Measurements from ENCODE around the gene GTF2H4.
"Not testable (repeated sequence)": the region's sequence is repeated elsewhere in the genome, so short reads cannot be mapped to it uniquely, and the experiment has no call there.

Gene GTF2H4

GRCh38 chr6:30922447-30922852 lies 14.4 kb downstream of the GTF2H4 start:
- H4K20me1 ChIP-seq (ENCODE audit: insufficient read depth): no peaks in the 10 kb centered on the region
- no peaks in the 10 kb centered on the region for H3K27me3 ChIP-seq (ENCODE audit: insufficient read depth, low read depth)
- H3K36me3 ChIP-seq (ENCODE audit: insufficient read depth): no peaks in the 10 kb centered on the region
- H3K27ac ChIP-seq: no peak overlapping the region
- no peak overlapping the region for H3K4me2 ChIP-seq
- no peaks in the 10 kb centered on the region for H3K79me2 ChIP-seq (ENCODE audit: insufficient read depth, low read depth)
- H3K4me1 ChIP-seq (ENCODE audit: low read depth, poor library complexity, severe bottlenecking): no peaks in the 10 kb centered on the region
- H2AFZ ChIP-seq (ENCODE audit: low read depth): no peak overlapping the region
- TF ChIP-seq CTCF (conservative IDR thresholded peaks at IDR 0.05; ENCODE audit: low read depth, low read length): no peak
- no peak overlapping the region for H3K9ac ChIP-seq
- no peak overlapping the region for H3K4me3 ChIP-seq (IDR thresholded peaks at IDR 0.05; ENCODE audit: insufficient read depth, low read depth, low read length)

GRCh38 chr6:30924040-30924627 lies 16.1 kb downstream of the GTF2H4 start:
- H3K36me3 ChIP-seq (ENCODE audit: insufficient read depth); H3K4me1 ChIP-seq (ENCODE audit: low read depth, poor library complexity, severe bottlenecking); H4K20me1 ChIP-seq (ENCODE audit: insufficient read depth); H3K9ac ChIP-seq; H3K27me3 ChIP-seq (ENCODE audit: insufficient read depth, low read depth); H3K4me2 ChIP-seq; H2AFZ ChIP-seq (ENCODE audit: low read depth); H3K79me2 ChIP-seq (ENCODE audit: insufficient read depth, low read depth); H3K4me3 ChIP-seq (IDR thresholded peaks at IDR 0.05; ENCODE audit: insufficient read depth, low read depth, low read length); H3K27ac ChIP-seq: not testable (repeated sequence)

GRCh38 chr6:30926644-30927043 lies 18.6 kb downstream of the GTF2H4 start:
- Histone ChIP-seq H3K4me2 (no peak overlapping the region), H3K4me3 (IDR thresholded peaks at IDR 0.05; ENCODE audit: insufficient read depth, low read depth, low read length) (no peak overlapping the region), H4K20me1 (ENCODE audit: insufficient read depth) (no peaks in the 10 kb centered on the region), H3K27me3 (ENCODE audit: insufficient read depth, low read depth) (no peaks in the 10 kb centered on the region), H3K27ac (no peak overlapping the region), H3K79me2 (ENCODE audit: insufficient read depth, low read depth) (no peaks in the 10 kb centered on the region), H3K4me1 (ENCODE audit: low read depth, poor library complexity, severe bottlenecking) (no peaks in the 10 kb centered on the region), H2AFZ (ENCODE audit: low read depth) (no peak overlapping the region), H3K36me3 (ENCODE audit: insufficient read depth) (no peaks in the 10 kb centered on the region), H3K9ac (no peak overlapping the region)
- no peak for TF ChIP-seq CTCF (conservative IDR thresholded peaks at IDR 0.05; ENCODE audit: low read depth, low read length)

- H3K4me3 ChIP-seq (IDR thresholded peaks at IDR 0.05; ENCODE audit: insufficient read depth, low read depth, low read length); H3K4me2 ChIP-seq; H3K4me1 ChIP-seq (ENCODE audit: low read depth, poor library complexity, severe bottlenecking); H3K79me2 ChIP-seq (ENCODE audit: insufficient read depth, low read depth); H3K9ac ChIP-seq; H3K27me3 ChIP-seq (ENCODE audit: insufficient read depth, low read depth); H2AFZ ChIP-seq (ENCODE audit: low read depth); H3K36me3 ChIP-seq (ENCODE audit: insufficient read depth); H4K20me1 ChIP-seq (ENCODE audit: insufficient read depth); H3K27ac ChIP-seq: not testable (repeated sequence)
These were observed 19.1 kb downstream of the GTF2H4 start for GRCh38 chr6:30927080-30927479.

GRCh38 chr6:30928677-30929076 lies 20.7 kb downstream of the GTF2H4 start:
- Histone ChIP-seq H3K27me3 (ENCODE audit: insufficient read depth, low read depth) (no peaks in the 10 kb centered on the region), H3K4me2 (no peak overlapping the region), H2AFZ (ENCODE audit: low read depth) (no peak overlapping the region), H3K27ac (no peak overlapping the region), H3K36me3 (ENCODE audit: insufficient read depth) (no peaks in the 10 kb centered on the region), H3K9ac (no peak overlapping the region), H3K79me2 (ENCODE audit: insufficient read depth, low read depth) (no peaks in the 10 kb centered on the region), H4K20me1 (ENCODE audit: insufficient read depth) (no peaks in the 10 kb centered on the region), H3K4me1 (ENCODE audit: low read depth, poor library complexity, severe bottlenecking) (no peaks in the 10 kb centered on the region), H3K4me3 (IDR thresholded peaks at IDR 0.05; ENCODE audit: insufficient read depth, low read depth, low read length) (no peak overlapping the region)
- no peak for TF ChIP-seq CTCF (conservative IDR thresholded peaks at IDR 0.05; ENCODE audit: low read depth, low read length)

Data from KMS-11 (cell line).